HL-60/S4 treated with retinoic acid at 250 ng/mL for 4 days and 3 days (cell line): ENCODE data around the gene GAS7.
"Not testable (repeated sequence)": the region's sequence is repeated elsewhere in the genome, so short reads cannot be mapped to it uniquely, and the experiment has no call there.

ENCODE experiments used
- in situ Hi-C: fragments of 300-500 bp; cut with MboI; formaldehyde crosslinking; loops from 2 replicates; pipeline ENCODE4 v1.7.0; 2022; ENCODE audit warnings: low sequenced_read_pairs

The GAS7 gene

GRCh38 chr17:10077561-10078299 is 120.7 kb downstream of the GAS7 start:
- in situ Hi-C loops: no loop called here

GRCh38 chr17:10075919-10076318 is 122.5 kb downstream of the GAS7 start:
- in situ Hi-C loops: no loop called here

DNA sequence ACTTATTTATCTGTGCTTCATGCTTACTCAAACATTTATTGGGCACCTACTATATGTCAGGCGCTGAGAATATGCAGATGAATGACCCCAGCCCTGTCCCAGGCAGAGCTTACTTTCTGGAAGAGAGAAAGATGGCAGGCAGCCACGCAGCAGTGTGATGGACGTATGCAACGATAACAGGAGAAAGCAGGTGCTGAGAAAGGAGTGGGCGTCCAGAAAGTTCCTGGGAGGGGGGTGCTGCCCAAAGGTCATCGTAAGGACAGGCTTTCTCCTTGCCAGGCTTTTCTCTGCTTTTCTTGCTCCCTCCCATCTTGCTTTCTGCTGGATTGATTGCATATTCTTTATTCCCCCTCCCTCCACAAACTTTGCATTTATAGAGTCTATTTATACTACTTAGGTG is 124.5 kb downstream of the GAS7 start:
- in situ Hi-C loops: no loop called here

GRCh38 chr17:10072556-10073425 is 125.6 kb downstream of the GAS7 start:
- in situ Hi-C loops: no loop called here

DNA sequence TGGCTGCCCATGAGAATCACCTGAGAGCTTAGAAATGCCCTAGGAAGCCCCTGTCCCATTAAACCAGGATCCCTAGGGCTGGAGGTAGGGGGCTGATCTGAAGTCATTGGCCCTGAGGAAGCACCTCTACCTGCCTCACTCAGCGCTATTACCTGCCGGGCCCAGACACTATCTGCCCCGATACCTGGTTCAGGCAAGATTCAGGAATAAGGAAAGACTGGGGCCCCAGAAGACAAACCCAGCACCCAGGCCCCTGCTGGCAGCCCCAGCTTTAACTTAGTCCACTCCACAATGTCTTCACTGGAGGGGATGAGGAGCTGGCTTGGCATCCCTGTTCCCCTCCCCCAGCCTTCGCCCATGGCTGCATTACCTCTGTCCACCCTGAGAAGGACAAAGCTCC is 126.3 kb downstream of the GAS7 start:
- in situ Hi-C loops: no loop called here

DNA sequence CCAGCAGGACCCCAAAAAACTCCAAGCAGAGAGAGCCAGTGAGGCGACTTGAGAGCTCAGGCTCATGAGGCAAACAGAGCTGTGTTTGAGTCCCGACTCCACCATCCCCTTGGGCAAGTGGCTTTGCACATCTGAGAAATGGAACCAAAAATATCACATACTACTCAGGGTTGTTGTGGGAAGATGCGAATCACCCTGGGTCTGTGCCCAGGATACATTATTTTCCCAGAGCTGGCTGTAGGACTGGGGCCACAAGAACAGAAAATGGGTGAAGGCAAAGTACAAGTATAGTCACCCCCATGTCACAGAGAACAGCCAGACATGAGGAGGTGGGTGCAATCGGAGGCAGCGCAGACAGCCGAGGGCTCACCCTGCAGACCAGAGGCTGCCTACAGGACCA is 127.3 kb downstream of the GAS7 start:
- in situ Hi-C loops: no loop called here

- in situ Hi-C loops: no loop called here
Observed at GRCh38 chr17:10070690-10071089, 127.7 kb downstream of the GAS7 start.

GRCh38 chr17:10069301-10069700 is 129.1 kb downstream of the GAS7 start:
- in situ Hi-C loops: no loop called here

DNA sequence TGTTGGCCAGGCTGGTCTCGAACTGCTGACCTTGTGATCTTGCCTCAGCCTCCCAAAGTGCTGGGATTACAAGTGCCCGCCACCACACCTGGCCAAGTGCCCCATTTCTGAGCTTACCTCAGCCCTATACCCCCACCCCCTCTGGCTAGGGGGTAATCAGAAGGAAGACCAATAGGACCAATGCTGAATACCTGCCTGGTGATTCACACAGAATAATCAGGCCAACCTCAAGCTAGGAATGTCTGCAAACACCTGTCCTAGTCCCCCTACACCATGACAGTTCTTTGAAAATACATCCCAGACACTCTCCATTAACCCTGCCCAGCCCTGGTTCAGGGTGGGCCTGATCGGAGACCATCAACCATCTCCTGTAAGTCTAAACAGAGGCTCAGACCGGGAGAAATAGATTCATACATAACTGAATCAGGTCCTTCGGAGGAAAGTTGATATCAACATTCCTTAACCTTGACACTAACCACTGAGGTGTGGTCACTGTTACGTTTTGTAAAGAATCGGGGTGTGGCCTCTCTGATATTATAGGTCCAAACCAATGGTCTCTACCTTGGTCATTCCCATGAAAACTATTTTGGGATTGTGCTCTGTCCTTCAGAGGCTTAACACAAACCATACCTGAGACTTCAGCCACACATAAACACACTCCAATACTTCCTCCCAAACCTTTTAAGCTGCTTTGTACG is 130.8 kb downstream of the GAS7 start:
- in situ Hi-C loops: no loop called here

GRCh38 chr17:10064536-10064935 is 133.9 kb downstream of the GAS7 start:
- in situ Hi-C loops: no loop called here

DNA sequence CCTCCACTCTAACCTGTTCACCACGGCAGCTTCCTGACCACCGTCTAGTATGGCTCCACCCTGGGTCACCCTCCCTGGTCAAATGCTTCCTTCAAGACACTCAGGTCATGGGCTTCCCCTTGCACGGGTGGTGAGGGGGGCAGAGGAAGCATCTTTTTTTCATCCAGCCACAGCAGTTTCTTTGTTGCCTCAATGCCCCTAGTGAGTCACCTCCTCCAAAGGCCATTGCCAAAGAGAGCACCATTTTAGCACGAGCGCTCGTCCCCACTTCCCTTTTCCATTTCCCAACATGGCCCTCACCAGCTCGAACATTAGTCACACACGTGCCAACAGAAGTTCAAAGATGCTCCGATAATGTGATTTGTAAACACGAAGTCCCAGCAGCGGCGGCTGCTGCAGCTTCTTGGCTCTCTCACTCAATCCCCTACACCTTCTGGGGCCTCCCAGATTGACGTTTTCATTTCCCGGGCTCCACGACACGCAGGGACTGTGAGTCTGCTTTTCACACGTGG is 134.6 kb downstream of the GAS7 start:
- in situ Hi-C loops: no loop called here

DNA sequence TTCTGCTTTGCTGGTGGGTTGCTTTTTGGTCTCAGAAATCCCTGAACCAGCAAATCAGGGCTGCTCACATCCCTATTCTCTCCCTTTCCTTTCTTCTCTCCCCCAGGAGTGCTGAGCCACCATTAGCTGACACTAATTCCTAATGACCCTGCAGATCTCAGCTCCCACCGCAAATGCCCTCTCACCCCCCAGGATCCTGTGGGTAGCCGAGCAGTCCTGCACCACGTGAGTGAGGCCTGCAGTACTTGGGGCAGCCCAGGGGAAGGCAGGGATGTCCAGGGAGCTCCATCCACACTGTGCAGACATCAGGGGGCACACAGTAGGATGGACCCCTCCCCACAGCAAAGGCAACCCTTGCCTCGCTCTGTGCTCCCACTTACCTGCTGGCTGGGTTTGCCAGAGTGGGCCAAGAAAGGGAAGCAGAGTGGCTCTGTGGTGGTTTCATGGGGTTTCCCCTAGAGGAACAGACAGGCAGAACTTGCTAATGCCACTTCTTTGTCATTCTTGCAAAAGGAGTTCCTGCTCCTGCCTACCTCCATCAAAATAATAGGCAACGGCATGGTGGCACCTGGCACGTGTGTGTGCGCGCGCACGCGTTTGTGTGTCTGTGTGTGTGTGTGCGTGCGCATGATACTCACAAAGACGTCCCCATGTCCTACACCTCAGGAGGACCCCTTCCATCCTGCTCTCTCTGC is 135.6 kb downstream of the GAS7 start:
- in situ Hi-C loops: no loop called here

DNA sequence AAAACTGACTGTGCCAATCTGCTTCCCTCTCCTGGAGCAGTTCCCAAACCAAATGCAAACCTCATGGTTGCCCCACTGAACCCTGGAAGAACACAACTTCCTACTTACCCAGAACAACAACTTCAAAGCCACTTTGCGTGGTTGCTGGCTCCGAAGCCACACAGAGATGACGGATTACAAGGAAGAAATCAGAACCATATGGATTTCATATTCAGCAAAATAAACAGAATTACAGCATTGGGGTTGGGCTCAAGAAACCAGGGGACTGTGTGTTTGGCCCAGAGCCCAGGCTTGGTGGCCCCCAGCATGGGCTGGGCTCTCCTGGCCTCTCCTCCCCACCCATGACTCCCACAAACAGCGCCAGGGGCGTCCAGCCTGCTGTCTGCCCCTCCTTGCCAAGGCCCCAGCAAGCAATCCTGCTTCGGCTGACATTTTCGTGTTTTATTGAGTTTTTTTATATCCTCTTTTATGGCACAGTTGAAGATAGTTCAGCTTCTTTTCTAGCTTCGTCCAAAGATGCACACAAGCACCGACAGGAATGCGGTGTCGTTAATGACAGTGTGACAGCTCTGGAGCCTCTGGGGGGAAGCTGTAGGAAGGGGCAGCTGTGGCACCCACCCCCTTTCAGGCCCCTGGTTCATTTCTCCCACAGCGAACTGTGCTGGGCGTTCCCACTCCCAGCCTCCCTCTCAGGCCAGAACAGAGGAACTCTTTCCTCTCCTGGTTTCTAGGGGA is 137.1 kb downstream of the GAS7 start:
- in situ Hi-C loops: no loop called here

- in situ Hi-C loops: no loop called here
Observed at GRCh38 chr17:10060526-10060925, 137.9 kb downstream of the GAS7 start.

DNA sequence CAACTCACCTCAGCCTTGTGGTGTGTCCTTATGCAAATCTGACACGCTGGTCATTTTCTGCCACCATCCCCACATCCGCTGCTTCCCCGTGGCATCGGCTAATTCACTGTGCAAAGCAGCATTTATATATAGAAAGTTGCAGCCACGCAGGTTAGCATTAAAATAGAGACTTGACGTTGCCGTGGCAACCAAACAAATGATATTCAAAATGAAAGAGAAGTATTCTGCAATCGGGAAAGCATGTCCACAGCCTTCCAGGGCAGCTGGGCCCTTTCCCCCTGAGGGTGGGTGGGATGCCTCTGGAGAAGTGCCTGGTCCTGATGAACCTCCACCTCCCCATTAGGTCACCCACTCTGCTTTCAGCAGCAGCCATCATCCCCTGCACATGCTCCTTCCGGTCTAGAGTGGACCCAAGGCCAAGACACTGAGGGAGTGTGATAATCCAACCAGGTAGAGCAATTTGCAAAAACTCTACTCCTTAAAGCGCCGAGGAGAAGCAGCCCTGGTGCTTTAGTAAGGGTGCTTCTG is 138.7 kb downstream of the GAS7 start:
- in situ Hi-C loops: no loop called here

- in situ Hi-C loops: no loop called here
Observed at GRCh38 chr17:10058921-10059683, 139.3 kb downstream of the GAS7 start.

GRCh38 chr17:10057466-10057865 is 140.9 kb downstream of the GAS7 start:
- in situ Hi-C loops: not testable (repeated sequence)

- in situ Hi-C loops: no loop called here
Observed at GRCh38 chr17:10055262-10055975, 143.0 kb downstream of the GAS7 start.
